G401 (cell line): ENCODE results near the gene ATG16L1. TPM values are rescaled to one million over a fixed set of nuclear protein-coding genes. Genes with fewer than 3 reads are reported as not detected.

Experiments used
- DNase-seq: peaks from one replicate; pipeline ENCODE4 v3.0.0-alpha.2; 2015; ENCODE audit warnings: low spot score
- in situ Hi-C: cut with HindIII; loops from 2 replicates; pipeline ENCODE4 v1.10.0; 2016; ENCODE audit warnings: low sequenced_read_pairs, mixed read lengths
- total RNA-seq: library from RNA; depleted of rRNA; stranded (reverse); fragments of >200 nt; shearing (Covaris generic); gene quantifications from 2 replicates; pipeline ENCODE4 v1.2.3, GENCODE V29; 2014

The ATG16L1 gene
- total RNA-seq, 1 experiment from 2014 or later, result 38.8 TPM

- DNase-seq, result peak; percentile 78
- in situ Hi-C loops, result no loop called here
These were observed 23.8 kb downstream of the ATG16L1 start for GRCh38 chr2:233275223-233275622.

DNA sequence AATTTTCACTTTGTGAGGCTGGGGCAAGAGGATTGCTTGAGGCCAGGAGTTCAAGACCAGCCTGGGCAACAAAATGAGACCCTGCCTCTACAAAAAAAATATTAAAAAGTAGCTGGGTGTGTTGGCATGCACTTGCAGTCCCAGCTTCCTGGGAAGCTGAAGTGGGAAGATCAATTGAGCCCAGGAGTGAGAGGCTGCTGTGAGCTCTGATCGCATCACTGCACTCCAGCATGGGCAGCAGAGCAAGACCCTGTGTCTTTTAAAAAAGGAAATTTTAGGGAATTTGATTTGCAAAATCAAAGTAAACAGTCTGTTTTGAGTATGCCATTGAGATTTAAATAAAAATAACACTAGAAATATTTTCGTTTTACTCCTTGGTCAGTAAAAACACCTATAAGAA lies 27.4 kb downstream of the ATG16L1 start:
- in situ Hi-C loops, result no loop called here
- DNase-seq, result no peak

- in situ Hi-C loops, result no loop called here
- DNase-seq, result no peak
These were observed 28.7 kb downstream of the ATG16L1 start for GRCh38 chr2:233280114-233280693.

DNA sequence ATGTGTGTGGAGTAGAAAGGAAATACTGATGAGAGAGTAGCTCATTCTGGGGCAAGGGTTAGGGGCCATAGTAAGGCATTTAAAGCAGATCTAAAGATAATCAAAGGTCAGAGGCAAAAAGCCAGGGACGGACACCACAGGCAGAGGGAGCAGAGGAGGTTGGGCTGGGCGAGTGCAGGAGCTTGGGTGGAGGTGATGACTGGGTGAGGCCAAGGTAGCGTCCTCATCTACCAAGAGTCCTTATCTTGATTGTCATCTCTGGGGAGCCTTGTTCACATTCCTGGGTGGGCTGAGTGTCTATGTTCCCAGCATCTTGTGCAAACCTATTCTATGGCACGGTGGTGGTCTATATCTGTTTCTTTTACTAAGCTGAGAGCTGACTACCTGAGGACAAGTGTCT lies 30.1 kb downstream of the ATG16L1 start:
- in situ Hi-C loops, result no loop called here
- no peak for DNase-seq

- no peak for DNase-seq
- in situ Hi-C loops, result no loop called here
These were observed 30.6 kb downstream of the ATG16L1 start for GRCh38 chr2:233281992-233282603.

GRCh38 chr2:233285921-233286320 lies 34.4 kb downstream of the ATG16L1 start:
- in situ Hi-C loops, result no loop called here
- DNase-seq, result no peak

DNA sequence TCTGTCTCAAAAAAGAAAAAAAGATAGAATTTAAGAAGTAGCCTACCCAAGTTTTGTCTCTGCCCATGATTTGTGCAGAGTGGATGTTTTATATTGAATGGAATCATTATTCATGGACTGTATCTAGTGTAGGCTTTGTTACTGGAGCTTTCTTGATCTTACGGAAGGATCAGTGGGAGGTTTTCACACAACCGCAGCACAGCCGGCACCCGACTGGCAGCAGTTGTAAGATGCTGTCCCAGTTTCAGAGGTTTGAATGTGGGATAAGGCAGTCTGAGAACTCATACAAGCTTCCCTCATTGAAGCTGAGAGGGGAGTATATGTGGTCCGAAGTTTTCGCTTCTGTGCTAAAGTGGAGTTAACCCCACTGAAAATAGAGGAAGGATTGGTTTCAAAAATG lies 36.4 kb downstream of the ATG16L1 start:
- in situ Hi-C loops, result no loop called here
- no peak for DNase-seq

GRCh38 chr2:233288663-233289062 lies 37.2 kb downstream of the ATG16L1 start:
- DNase-seq, result peak; percentile 7
- in situ Hi-C loops, result no loop called here

- in situ Hi-C loops, result loop anchor here (5.0 kb wide), 1 partner anchor 58 kb away; no protein-coding TSS in a partner anchor
- DNase-seq, result no peak
These were observed 38.2 kb downstream of the ATG16L1 start for GRCh38 chr2:233289648-233290047.

DNA sequence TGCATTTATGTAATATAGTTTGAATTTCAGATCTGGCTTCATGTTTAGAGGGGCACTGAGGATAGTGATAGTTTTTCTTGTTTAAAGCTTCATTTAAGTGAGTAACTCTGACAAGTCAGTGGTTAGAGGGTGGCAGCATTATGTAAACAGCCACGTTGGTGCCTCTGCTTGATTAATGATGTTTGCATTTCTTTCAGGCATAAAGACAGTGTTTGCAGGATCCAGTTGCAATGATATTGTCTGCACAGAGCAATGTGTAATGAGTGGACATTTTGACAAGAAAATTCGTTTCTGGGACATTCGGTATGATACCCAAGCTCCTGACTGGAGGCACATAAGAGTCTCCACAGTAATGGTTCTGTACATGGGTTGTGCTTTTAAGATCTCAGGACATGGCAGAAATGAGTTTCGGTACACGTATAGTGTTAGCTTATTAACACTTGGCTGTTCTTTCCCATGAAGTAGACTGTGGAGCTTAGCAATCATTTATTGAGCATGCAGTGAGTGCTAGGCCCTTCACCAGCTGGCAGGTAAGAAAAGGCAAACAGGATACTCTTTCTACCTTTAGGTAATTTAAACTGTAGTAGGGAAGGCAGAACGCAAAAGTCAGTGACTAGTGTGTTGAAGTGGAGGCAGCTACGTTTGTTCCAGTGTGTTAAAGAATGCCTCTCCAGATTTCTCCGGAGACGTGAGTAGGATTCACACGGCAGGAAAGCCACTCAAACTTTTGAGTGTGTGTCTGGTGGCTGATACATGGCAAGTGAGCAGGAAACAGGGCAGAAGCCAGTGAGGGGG lies 38.8 kb downstream of the ATG16L1 start:
- in situ Hi-C loops, result loop anchor here (5.0 kb wide), 1 partner anchor 57 kb away; no protein-coding TSS in a partner anchor
- no peak for DNase-seq

GRCh38 chr2:233295891-233296290 lies 44.4 kb downstream of the ATG16L1 start:
- DNase-seq, result no peak
- in situ Hi-C loops, result no loop called here

GRCh38 chr2:233297076-233297475 lies 45.6 kb downstream of the ATG16L1 start:
- in situ Hi-C loops, result no loop called here
- DNase-seq, result no peak

GRCh38 chr2:233300401-233300800 lies 48.9 kb downstream of the ATG16L1 start:
- in situ Hi-C loops, result no loop called here
- no peak for DNase-seq

- in situ Hi-C loops, result no loop called here
- no peak for DNase-seq
These were observed 49.8 kb downstream of the ATG16L1 start for GRCh38 chr2:233301248-233301647.

GRCh38 chr2:233301811-233302210 lies 50.3 kb downstream of the ATG16L1 start:
- in situ Hi-C loops, result no loop called here
- no peak for DNase-seq

DNA sequence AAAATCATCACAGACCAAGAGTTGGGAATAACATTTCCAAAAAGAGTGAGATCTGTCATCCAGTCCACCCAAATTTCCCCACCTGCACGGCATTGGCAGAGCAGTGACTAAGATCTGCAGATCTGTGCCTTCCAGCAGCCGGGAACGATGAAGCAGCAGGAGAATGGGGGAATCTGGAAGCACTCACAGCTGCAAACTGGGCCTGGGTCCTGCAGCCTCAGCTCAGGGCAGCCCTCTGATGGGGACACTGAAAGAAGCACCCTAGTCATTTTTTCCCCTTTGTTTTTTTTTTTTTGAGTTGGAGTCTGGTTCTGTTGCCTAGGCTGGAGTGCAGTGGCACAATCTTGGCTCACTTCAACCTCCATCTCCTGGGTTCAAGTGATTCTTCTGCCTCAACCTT lies 51.8 kb downstream of the ATG16L1 start:
- no peak for DNase-seq
- in situ Hi-C loops, result no loop called here

DNA sequence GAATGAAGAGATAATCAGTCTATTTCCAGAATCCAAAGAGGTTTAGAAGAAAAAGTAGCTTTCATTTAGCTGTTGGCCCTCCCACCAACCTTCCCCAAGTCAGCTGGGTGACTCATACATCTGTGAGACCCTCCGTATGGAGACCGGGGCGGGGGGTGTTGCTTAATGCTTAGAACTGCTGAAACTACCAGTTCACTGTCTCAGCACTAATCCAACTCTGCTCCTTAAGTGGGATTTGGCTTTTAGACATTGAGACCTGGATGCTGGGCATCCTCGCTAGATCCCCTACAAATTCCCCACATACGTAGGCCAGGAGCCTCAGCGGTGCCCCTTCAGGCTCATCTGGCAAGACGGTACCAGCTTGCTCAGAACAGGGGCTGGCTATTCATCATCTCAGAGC lies 56.1 kb downstream of the ATG16L1 start, which contains the start of gene SAG:
Gene SAG, plus strand, starts transcription at position 252 of the 400 bp plus-strand sequence. CDS start 1,374 bp downstream, outside the sequence.
- in situ Hi-C loops, result no loop called here
- DNase-seq, result no peak

DNA sequence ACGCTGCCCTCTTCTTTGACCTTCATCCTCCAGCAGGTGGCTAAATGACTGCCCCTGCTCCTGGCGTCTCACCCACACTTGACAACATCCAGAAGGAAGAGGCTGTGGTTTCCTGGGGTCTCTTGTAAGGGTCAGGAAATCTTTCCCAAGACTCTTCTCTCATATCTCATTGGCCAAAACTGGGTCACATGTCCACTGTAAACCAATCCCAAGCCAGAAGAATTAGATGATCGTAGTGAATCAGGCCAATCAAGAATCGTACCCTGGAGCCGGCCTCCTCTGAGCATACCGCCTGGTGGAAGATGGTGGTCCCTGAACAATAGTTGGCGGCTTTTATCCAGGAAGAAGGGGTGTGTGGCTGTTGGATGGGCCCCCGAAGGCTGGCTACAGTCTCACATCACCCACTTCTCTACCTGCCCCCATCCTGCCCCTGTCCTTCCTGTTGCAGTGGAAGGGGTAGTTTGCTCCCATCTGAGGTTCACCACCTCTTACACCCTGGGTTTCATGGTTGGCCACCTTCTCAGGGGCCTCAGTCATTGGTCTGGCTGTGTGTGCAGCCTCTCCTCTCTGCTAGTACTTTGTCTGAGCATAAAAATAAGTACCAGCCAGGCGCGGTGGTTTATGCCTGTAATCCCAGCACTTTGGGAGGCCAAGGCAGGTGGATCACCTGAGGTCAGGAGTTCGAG lies 59.9 kb downstream of the ATG16L1 start:
- DNase-seq, result no peak
- in situ Hi-C loops, result no loop called here

GRCh38 chr2:233312874-233313273 lies 61.4 kb downstream of the ATG16L1 start:
- in situ Hi-C loops, result no loop called here
- no peak for DNase-seq
